ENCODE results near the gene YIF1B. TPM values are rescaled to one million over a fixed set of nuclear protein-coding genes. Genes with fewer than 3 reads are reported as not detected.

YIF1B gene
- total and polyA plus RNA-seq, 9 of the 15 experiments (the other 6 are each of a cell fraction or from before 2014, with no cell fraction given): 8.5 to 586 (median 323) TPM

GRCh38 chr19:38304866-38305429, 10.8 kb downstream of the YIF1B start:
- H4K20me1 ChIP-seq (replicated peaks; ENCODE audit: control insufficient read depth, insufficient read depth, low read length): no peaks in the 10 kb centered on the region
- H3K9ac ChIP-seq (ENCODE audit: insufficient read depth in 1 of 2, low read depth in 2 of 2, low read length in 2 of 2): peak overlapping the region in 1 of 2 experiments; percentile 78; a peak in 2 of 4 replicates
- TF ChIP-seq RBM39 (optimal IDR thresholded peaks at IDR 0.05; ENCODE audit: low read depth, low read length): peak; percentile 16
- no peak for TF ChIP-seq MCM2 (IDR thresholded peaks at IDR 0.05; ENCODE audit: low read depth)
- TF ChIP-seq SIN3A (IDR thresholded peaks at IDR 0.05; ENCODE audit: borderline replicate concordance in 2 of 2, control insufficient read depth in 1 of 2, low read depth in 2 of 2, low read length in 2 of 2): peak; percentile 91 to 95; a peak in 3 of 4 replicates
- no peak for TF ChIP-seq STAG1 (CRISPR knock-in tag; IDR thresholded peaks at IDR 0.05; ENCODE audit: borderline replicate concordance)
- peak; percentile 18; the same call in 1 of the 2 replicates for TF ChIP-seq POLR2G (IDR thresholded peaks at IDR 0.05; ENCODE audit: low read depth, low read length)
- TF ChIP-seq E2F6 (IDR thresholded peaks at IDR 0.05; ENCODE audit: borderline replicate concordance in 1 of 2, extremely low read depth in 1 of 2, insufficient read depth in 1 of 2, insufficient read length in 1 of 2, low read depth in 1 of 2, low read length in 1 of 2, poor library complexity in 1 of 2, severe bottlenecking in 1 of 2): peak in 1 of 2 experiments; percentile 21
- no peak for TF ChIP-seq PURB (CRISPR knock-in tag; IDR thresholded peaks at IDR 0.05; ENCODE audit: low read depth)
- peak; percentile 93 for TF ChIP-seq KLF1 (tag; IDR thresholded peaks at IDR 0.05)
- no peak for TF ChIP-seq LARP7 (IDR thresholded peaks at IDR 0.05)
- TF ChIP-seq ESRRA (IDR thresholded peaks at IDR 0.05; ENCODE audit: borderline replicate concordance, low read depth): 0 out of 2 replicates have a peak, but pooled peaks have one; percentile 3
- TF ChIP-seq BRD9 (IDR thresholded peaks at IDR 0.05; ENCODE audit: low read depth, partially characterized antibody): no peak
- TF ChIP-seq ETV1 (tag; conservative IDR thresholded peaks at IDR 0.05; ENCODE audit: low read depth): no peak
- 0 out of 2 replicates have a peak, but pooled peaks have one; percentile 22 for TF ChIP-seq XRCC5 (IDR thresholded peaks at IDR 0.05; ENCODE audit: low read depth, low read length)
- TF ChIP-seq, protein P1, sequence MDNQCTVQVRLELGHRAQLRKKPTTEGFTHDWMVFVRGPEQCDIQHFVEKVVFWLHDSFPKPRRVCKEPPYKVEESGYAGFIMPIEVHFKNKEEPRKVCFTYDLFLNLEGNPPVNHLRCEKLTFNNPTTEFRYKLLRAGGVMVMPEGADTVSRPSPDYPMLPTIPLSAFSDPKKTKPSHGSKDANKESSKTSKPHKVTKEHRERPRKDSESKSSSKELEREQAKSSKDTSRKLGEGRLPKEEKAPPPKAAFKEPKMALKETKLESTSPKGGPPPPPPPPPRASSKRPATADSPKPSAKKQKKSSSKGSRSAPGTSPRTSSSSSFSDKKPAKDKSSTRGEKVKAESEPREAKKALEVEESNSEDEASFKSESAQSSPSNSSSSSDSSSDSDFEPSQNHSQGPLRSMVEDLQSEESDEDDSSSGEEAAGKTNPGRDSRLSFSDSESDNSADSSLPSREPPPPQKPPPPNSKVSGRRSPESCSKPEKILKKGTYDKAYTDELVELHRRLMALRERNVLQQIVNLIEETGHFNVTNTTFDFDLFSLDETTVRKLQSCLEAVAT (IDR thresholded peaks at IDR 0.05): no peak
- peak; percentile 50 to 75; a peak in 2 of 4 replicates for TF ChIP-seq FOXK2 (conservative IDR thresholded peaks at IDR 0.05 in 1 of 2, IDR thresholded peaks at IDR 0.05 in 1 of 2; ENCODE audit: low read depth in 2 of 2)
- no peak for TF ChIP-seq PRPF4 (IDR thresholded peaks at IDR 0.05; ENCODE audit: insufficient read depth, low read depth, low read length, poor library complexity, severe bottlenecking)
- no peak for TF ChIP-seq DPF2 (IDR thresholded peaks at IDR 0.05)
- TF ChIP-seq LEF1 (IDR thresholded peaks at IDR 0.05): 0 out of 2 replicates have a peak, but pooled peaks have one; percentile 32
- no peak for TF ChIP-seq XRCC4 (IDR thresholded peaks at IDR 0.05; ENCODE audit: extremely low read depth, insufficient read depth, insufficient read length)
- TF ChIP-seq CXXC5 (CRISPR knock-in tag; IDR thresholded peaks at IDR 0.05): peak; percentile 28; the same call in 1 of the 2 replicates
- TF ChIP-seq ZNF133 (CRISPR knock-in tag; IDR thresholded peaks at IDR 0.05): no peak

More at GRCh38 chr19:38304866-38305429, 10.8 kb downstream of the YIF1B start:
- peaks cover 62% of the 10 kb centered on the region; the same call in 2 of the 3 replicates for H3K36me3 ChIP-seq (ENCODE audit: control insufficient read depth, insufficient read depth, low read length)
- FAIRE-seq (peak; percentile 97), DNase-seq (ENCODE audit: extremely low read depth in 1 of 4, low spot score in 3 of 4) (peak; percentile 96 to 98 (median 97)), ATAC-seq (peak; percentile 96)
- peak overlapping the region; percentile 20; the same call in 1 of the 2 replicates for H3K4me2 ChIP-seq (ENCODE audit: insufficient read depth, low read length)
- H3K9me1 ChIP-seq (ENCODE audit: control insufficient read depth, insufficient read depth, low read length): no peaks in the 10 kb centered on the region
- intact Hi-C loops (cut with micrococcal nuclease): no loop called here
- H3K9me3 ChIP-seq (replicated peaks; ENCODE audit: control insufficient read depth, insufficient read depth, low read depth, low read length): no peaks in the 10 kb centered on the region
- H3K4me1 ChIP-seq (replicated peaks in 1 of 2; ENCODE audit: control insufficient read depth in 2 of 2, insufficient read depth in 2 of 2, low read length in 2 of 2): peaks cover 22 to 68% of the 10 kb centered on the region in 2 experiments
- no peak overlapping the region for H2AFZ ChIP-seq (ENCODE audit: low read depth, low read length)
- 13% methylated on average over 14 of the region's 29 CpGs for WGBS (ENCODE audit: insufficient coverage, low coverage, missing lambda C conversion rate)
- ChIA-PET POLR2A (no interaction called here), CTCF (ENCODE audit: low intra/inter-chr PET ratio) (no interaction called here)
- no peak overlapping the region for H3K4me3 ChIP-seq
- H3K27me3 ChIP-seq (ENCODE audit: control insufficient read depth in 2 of 2, insufficient read depth in 2 of 2, low read length in 2 of 2): no peaks in the 10 kb centered on the region
- H3K79me2 ChIP-seq (ENCODE audit: control insufficient read depth, insufficient read depth, low read length): peaks cover 15% of the 10 kb centered on the region
- TSS peak; percentile 28 for BruUV-seq (replicated peaks)
- H3K27ac ChIP-seq (ENCODE audit: extremely low read depth, low read depth, low read length): no peak overlapping the region
- in situ Hi-C loops (cut with MboI): no loop called here

Measured in K562 (cell line).